Measurements from ENCODE around the gene RNF38. TPM values are rescaled to one million over a fixed set of nuclear protein-coding genes. Genes with fewer than 3 reads are reported as not detected.
"Not testable (repeated sequence)": the region's sequence is repeated elsewhere in the genome, so short reads cannot be mapped to it uniquely, and the experiment has no call there.

The RNF38 gene
- total RNA-seq, 1 experiment from 2014 or later: 60.2 TPM

DNA sequence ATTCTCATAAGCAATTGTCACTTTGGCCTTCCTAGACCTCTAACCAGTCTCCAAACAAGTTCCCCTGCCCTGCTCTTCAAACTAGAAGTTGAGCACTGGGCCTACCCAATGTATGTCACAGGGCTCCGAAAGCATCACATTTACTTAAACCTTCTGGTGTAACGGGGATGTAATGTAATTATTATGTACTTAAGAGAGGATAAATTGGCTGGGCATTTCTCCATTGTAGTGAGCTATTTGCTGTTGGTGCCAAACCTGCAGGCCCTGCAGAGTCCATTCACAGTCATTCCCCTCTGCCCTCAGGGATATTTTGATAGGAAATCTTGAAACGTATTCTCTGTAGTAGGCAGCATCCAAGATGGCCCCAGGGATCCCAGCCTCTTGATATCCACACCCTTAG lies 77.6 kb downstream of the RNF38 start:
- no peak overlapping the region for H3K9ac ChIP-seq (ENCODE audit: extremely low read depth, insufficient read length, low read length)
- TF ChIP-seq, protein P1, sequence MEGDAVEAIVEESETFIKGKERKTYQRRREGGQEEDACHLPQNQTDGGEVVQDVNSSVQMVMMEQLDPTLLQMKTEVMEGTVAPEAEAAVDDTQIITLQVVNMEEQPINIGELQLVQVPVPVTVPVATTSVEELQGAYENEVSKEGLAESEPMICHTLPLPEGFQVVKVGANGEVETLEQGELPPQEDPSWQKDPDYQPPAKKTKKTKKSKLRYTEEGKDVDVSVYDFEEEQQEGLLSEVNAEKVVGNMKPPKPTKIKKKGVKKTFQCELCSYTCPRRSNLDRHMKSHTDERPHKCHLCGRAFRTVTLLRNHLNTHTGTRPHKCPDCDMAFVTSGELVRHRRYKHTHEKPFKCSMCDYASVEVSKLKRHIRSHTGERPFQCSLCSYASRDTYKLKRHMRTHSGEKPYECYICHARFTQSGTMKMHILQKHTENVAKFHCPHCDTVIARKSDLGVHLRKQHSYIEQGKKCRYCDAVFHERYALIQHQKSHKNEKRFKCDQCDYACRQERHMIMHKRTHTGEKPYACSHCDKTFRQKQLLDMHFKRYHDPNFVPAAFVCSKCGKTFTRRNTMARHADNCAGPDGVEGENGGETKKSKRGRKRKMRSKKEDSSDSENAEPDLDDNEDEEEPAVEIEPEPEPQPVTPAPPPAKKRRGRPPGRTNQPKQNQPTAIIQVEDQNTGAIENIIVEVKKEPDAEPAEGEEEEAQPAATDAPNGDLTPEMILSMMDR (conservative IDR thresholded peaks at IDR 0.05): no peak
- H2BK15ac ChIP-seq (ENCODE audit: low read depth, low read length): no peak overlapping the region
- H3K27ac Mint-ChIP-seq: no peak overlapping the region
- no peaks in the 10 kb centered on the region for H3K79me1 ChIP-seq (ENCODE audit: insufficient read depth, low read depth, low read length, poor library complexity, severe bottlenecking)
- no peaks in the 10 kb centered on the region for H3K79me2 ChIP-seq (ENCODE audit: insufficient read depth, low read length)
- H3K18ac ChIP-seq (ENCODE audit: insufficient read length, low read depth, low read length): no peak overlapping the region
- DNase-seq: no peak
- H3K23ac ChIP-seq (ENCODE audit: insufficient read length, low read depth, low read length): no peak overlapping the region
- no peak overlapping the region for H2BK120ac ChIP-seq (ENCODE audit: low read depth, low read length, poor library complexity, severe bottlenecking)
- H3K9me3 ChIP-seq (ENCODE audit: control insufficient read depth, low read depth, low read length): no peaks in the 10 kb centered on the region
- H3K4me2 ChIP-seq (ENCODE audit: insufficient read depth, insufficient read length, low read length): no peak overlapping the region
- no peak overlapping the region for H2BK20ac ChIP-seq (ENCODE audit: low read depth, low read length, poor library complexity, severe bottlenecking)
- H3K4me3 Mint-ChIP-seq: no peak overlapping the region
- no peak overlapping the region for H3K14ac ChIP-seq (ENCODE audit: insufficient read depth, low read length)
- no peaks in the 10 kb centered on the region; the same call in 1 of the 2 replicates for H3K4me1 ChIP-seq (ENCODE audit: insufficient read depth, low read length)
- H2AFZ ChIP-seq (ENCODE audit: low read length): no peak overlapping the region
- H4K8ac ChIP-seq (replicated peaks; ENCODE audit: insufficient read length, low read depth, low read length): no peak overlapping the region
- no peaks in the 10 kb centered on the region for H3K9me3 Mint-ChIP-seq
- H4K5ac ChIP-seq (ENCODE audit: insufficient read length, low read depth, low read length): no peak overlapping the region
- H3K56ac ChIP-seq (ENCODE audit: insufficient read length, low read depth, low read length): no peak overlapping the region
- H3K36me3 Mint-ChIP-seq (ENCODE audit: insufficient read depth in 1 of 3, low read depth in 3 of 3): no peaks in the 10 kb centered on the region; a peak in 1 of 7 replicates
- no peak overlapping the region for H3K27ac ChIP-seq (ENCODE audit: insufficient read length, low read depth, low read length)
- no peaks in the 10 kb centered on the region for H3K27me3 ChIP-seq (ENCODE audit: insufficient read depth, low read length)
- no CpG with 5 or more reads among the region's 3 CpGs for WGBS (ENCODE audit: extremely low coverage, insufficient read length, low lambda C conversion rate)
- no peak overlapping the region for H4K91ac ChIP-seq (ENCODE audit: insufficient read length, low read depth, low read length)
- no peaks in the 10 kb centered on the region for H3K27me3 Mint-ChIP-seq (ENCODE audit: low read depth)
- no peak overlapping the region for H2BK12ac ChIP-seq (ENCODE audit: insufficient read length, low read depth, low read length)
- H2AK5ac ChIP-seq (ENCODE audit: insufficient read length, low read length): no peak overlapping the region
- no peak overlapping the region for H3T11ph ChIP-seq (ENCODE audit: low read length)
- peaks cover 18 to 24% of the 10 kb centered on the region in 2 experiments for H3K4me1 Mint-ChIP-seq
- H3K23me2 ChIP-seq (ENCODE audit: insufficient read length, low read depth, low read length, poor library complexity, severe bottlenecking): no peaks in the 10 kb centered on the region
- H4K20me1 ChIP-seq (ENCODE audit: control insufficient read depth, insufficient read depth, insufficient read length): no peaks in the 10 kb centered on the region
- H2BK5ac ChIP-seq (ENCODE audit: insufficient read length, low read length): no peak overlapping the region
- no peak overlapping the region for H3K4ac ChIP-seq (ENCODE audit: low read depth, low read length)

DNA sequence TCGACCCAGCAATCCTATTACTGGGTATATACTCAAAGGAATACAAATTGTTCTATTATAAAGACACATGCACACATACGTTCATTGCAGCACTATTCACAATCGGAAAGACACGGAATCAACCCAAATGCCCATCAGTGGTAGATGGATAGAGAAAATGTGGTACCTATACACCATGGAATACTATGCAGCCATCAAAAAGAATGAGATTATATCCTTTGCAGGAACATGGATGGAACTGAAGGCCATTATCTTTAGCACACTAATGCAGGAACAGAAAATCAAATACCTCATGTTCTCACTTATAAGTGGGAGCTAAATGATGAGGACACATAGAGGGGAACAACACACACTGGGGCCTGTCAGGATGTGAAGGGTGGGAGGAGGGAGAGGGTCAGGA lies 78.2 kb downstream of the RNF38 start:
- not testable (repeated sequence) for H3K4ac ChIP-seq (ENCODE audit: low read depth, low read length); H3K79me2 ChIP-seq (ENCODE audit: insufficient read depth, low read length); H2BK120ac ChIP-seq (ENCODE audit: low read depth, low read length, poor library complexity, severe bottlenecking); H3K23ac ChIP-seq (ENCODE audit: insufficient read length, low read depth, low read length); H3K4me2 ChIP-seq (ENCODE audit: insufficient read depth, insufficient read length, low read length); H3K27ac ChIP-seq (ENCODE audit: insufficient read length, low read depth, low read length); H2AK5ac ChIP-seq (ENCODE audit: insufficient read length, low read length); H2BK20ac ChIP-seq (ENCODE audit: low read depth, low read length, poor library complexity, severe bottlenecking); H3K18ac ChIP-seq (ENCODE audit: insufficient read length, low read depth, low read length); H2AFZ ChIP-seq (ENCODE audit: low read length); H3K14ac ChIP-seq (ENCODE audit: insufficient read depth, low read length); H4K8ac ChIP-seq (replicated peaks; ENCODE audit: insufficient read length, low read depth, low read length); H3K23me2 ChIP-seq (ENCODE audit: insufficient read length, low read depth, low read length, poor library complexity, severe bottlenecking); H3K9me3 ChIP-seq (ENCODE audit: control insufficient read depth, low read depth, low read length); H3K79me1 ChIP-seq (ENCODE audit: insufficient read depth, low read depth, low read length, poor library complexity, severe bottlenecking); H3K9me3 Mint-ChIP-seq; H3K4me1 ChIP-seq (ENCODE audit: insufficient read depth, low read length); H3K27me3 ChIP-seq (ENCODE audit: insufficient read depth, low read length); H4K91ac ChIP-seq (ENCODE audit: insufficient read length, low read depth, low read length); H3T11ph ChIP-seq (ENCODE audit: low read length); H3K56ac ChIP-seq (ENCODE audit: insufficient read length, low read depth, low read length); H3K4me3 Mint-ChIP-seq; H3K9ac ChIP-seq (ENCODE audit: extremely low read depth, insufficient read length, low read length); H2BK15ac ChIP-seq (ENCODE audit: low read depth, low read length); H3K27me3 Mint-ChIP-seq (ENCODE audit: low read depth); H2BK12ac ChIP-seq (ENCODE audit: insufficient read length, low read depth, low read length); H4K5ac ChIP-seq (ENCODE audit: insufficient read length, low read depth, low read length); DNase-seq; H2BK5ac ChIP-seq (ENCODE audit: insufficient read length, low read length); H3K27ac Mint-ChIP-seq; H4K20me1 ChIP-seq (ENCODE audit: control insufficient read depth, insufficient read depth, insufficient read length); H3K36me3 Mint-ChIP-seq (ENCODE audit: insufficient read depth in 1 of 3, low read depth in 3 of 3)
- WGBS (ENCODE audit: extremely low coverage, insufficient read length, low lambda C conversion rate): no CpG with 5 or more reads among the region's 4 CpGs
- H3K4me1 Mint-ChIP-seq: peaks cover 18 to 24% of the 10 kb centered on the region in 2 experiments
